RWPE2 (cell line): ENCODE data around the gene MZF1.

Experiments
- ATAC-seq: fragments of 200-7000 bp; cut with Tn5 transposase; 3 replicates; pipeline ENCODE4 v1.9.1; 2021; ENCODE audit warnings: low read depth
- DNase-seq: peaks from one replicate; pipeline ENCODE4 v3.0.0-alpha.2; 2020; ENCODE audit warnings: low spot score
- H3K27ac ChIP-seq: fragments of 450-650 bp; 2 replicates; pipeline ENCODE4 v1.5.1; 2017; ENCODE audit warnings: mild to moderate bottlenecking; ENCODE audit not compliant: poor library complexity, severe bottlenecking
- H3K27me3 ChIP-seq: fragments of 250-450 bp; sonication (Bioruptor Pico); 2 replicates; pipeline ENCODE4 v1.5.1; 2021; ENCODE audit warnings: mild to moderate bottlenecking, moderate library complexity; ENCODE audit not compliant: insufficient read depth, poor library complexity, severe bottlenecking
- H3K36me3 ChIP-seq: fragments of 250-450 bp; sonication (Bioruptor Pico); 2 replicates; pipeline ENCODE4 v1.5.1; 2020; ENCODE audit warnings: low read depth, mild to moderate bottlenecking, moderate library complexity
- H3K4me1 ChIP-seq: fragments of 250-450 bp; sonication (Bioruptor Pico); 2 replicates; pipeline ENCODE4 v1.5.1; 2021; ENCODE audit warnings: mild to moderate bottlenecking, moderate library complexity; ENCODE audit not compliant: insufficient read depth, poor library complexity, severe bottlenecking
- H3K4me3 ChIP-seq: fragments of 250-450 bp; sonication (Bioruptor Pico); 2 replicates; pipeline ENCODE4 v1.5.1; 2021; ENCODE audit warnings: mild to moderate bottlenecking, moderate library complexity; ENCODE audit not compliant: severe bottlenecking
- H3K9me3 ChIP-seq: fragments of 250-450 bp; sonication (Bioruptor Pico); 2 replicates; pipeline ENCODE4 v1.5.1; 2021; ENCODE audit warnings: mild to moderate bottlenecking, moderate library complexity; ENCODE audit not compliant: severe bottlenecking
- TF ChIP-seq, protein P1 (sequence below): fragments of 450-650 bp; IDR thresholded peaks from one replicate; pipeline ENCODE4 v1.5.1; 2017; ENCODE audit warnings: mild to moderate bottlenecking, moderate library complexity; ENCODE audit not compliant: poor library complexity, severe bottlenecking

The MZF1 gene

GRCh38 chr19:58568453-58569130 lies 4.5 kb downstream of the MZF1 start:
- H3K36me3 ChIP-seq, result no peaks in the 10 kb centered on the region
- H3K27ac ChIP-seq, result no peak overlapping the region
- H3K4me1 ChIP-seq, result no peaks in the 10 kb centered on the region
- H3K4me3 ChIP-seq, result no peak overlapping the region
- TF ChIP-seq, protein P1, sequence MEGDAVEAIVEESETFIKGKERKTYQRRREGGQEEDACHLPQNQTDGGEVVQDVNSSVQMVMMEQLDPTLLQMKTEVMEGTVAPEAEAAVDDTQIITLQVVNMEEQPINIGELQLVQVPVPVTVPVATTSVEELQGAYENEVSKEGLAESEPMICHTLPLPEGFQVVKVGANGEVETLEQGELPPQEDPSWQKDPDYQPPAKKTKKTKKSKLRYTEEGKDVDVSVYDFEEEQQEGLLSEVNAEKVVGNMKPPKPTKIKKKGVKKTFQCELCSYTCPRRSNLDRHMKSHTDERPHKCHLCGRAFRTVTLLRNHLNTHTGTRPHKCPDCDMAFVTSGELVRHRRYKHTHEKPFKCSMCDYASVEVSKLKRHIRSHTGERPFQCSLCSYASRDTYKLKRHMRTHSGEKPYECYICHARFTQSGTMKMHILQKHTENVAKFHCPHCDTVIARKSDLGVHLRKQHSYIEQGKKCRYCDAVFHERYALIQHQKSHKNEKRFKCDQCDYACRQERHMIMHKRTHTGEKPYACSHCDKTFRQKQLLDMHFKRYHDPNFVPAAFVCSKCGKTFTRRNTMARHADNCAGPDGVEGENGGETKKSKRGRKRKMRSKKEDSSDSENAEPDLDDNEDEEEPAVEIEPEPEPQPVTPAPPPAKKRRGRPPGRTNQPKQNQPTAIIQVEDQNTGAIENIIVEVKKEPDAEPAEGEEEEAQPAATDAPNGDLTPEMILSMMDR, result no peak
- DNase-seq (no peak), ATAC-seq (no peak)
- H3K27me3 ChIP-seq, result no peaks in the 10 kb centered on the region
- no peaks in the 10 kb centered on the region for H3K9me3 ChIP-seq

GRCh38 chr19:58566989-58567388 lies 6.1 kb downstream of the MZF1 start:
- no peak overlapping the region for H3K27ac ChIP-seq
- H3K4me1 ChIP-seq, result no peaks in the 10 kb centered on the region
- DNase-seq (no peak), ATAC-seq (no peak)
- H3K36me3 ChIP-seq, result no peaks in the 10 kb centered on the region
- H3K27me3 ChIP-seq, result no peaks in the 10 kb centered on the region
- TF ChIP-seq, protein P1, result no peak
- no peak overlapping the region for H3K4me3 ChIP-seq
- no peaks in the 10 kb centered on the region for H3K9me3 ChIP-seq

DNA sequence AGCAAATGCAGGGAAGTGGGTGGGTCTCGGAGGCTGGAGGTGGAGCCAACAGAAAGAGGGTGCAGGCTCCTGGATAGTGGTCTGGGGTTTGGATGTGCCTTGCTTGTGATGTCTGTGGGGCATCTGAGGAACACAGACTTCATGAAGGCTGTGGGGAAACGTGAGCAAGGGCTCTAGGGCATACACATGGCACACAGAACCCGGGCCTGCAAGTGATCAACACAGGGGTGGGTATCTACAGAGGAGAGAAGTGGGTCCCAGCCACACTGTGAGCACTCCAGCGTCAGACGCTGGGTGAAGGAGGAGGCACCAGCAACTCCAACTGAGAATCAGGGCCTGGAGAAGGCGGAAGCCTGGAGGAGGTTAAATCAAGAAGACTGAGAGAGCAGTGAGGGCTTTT lies 9.3 kb downstream of the MZF1 start:
- Histone ChIP-seq H3K4me1 (no peaks in the 10 kb centered on the region), H3K4me3 (no peak overlapping the region), H3K36me3 (no peaks in the 10 kb centered on the region), H3K9me3 (no peaks in the 10 kb centered on the region), H3K27me3 (no peaks in the 10 kb centered on the region), H3K27ac (no peak overlapping the region)
- no peak for ATAC-seq
- DNase-seq, result no peak
- TF ChIP-seq, protein P1, result no peak

GRCh38 chr19:58563034-58563573 lies 10.0 kb downstream of the MZF1 start:
- DNase-seq (peak; percentile 54), ATAC-seq (no peak)
- TF ChIP-seq, protein P1, result no peak
- Histone ChIP-seq H3K9me3 (no peaks in the 10 kb centered on the region), H3K36me3 (no peaks in the 10 kb centered on the region), H3K4me3 (peak overlapping the region; percentile 29), H3K4me1 (no peaks in the 10 kb centered on the region), H3K27ac (no peak overlapping the region), H3K27me3 (no peaks in the 10 kb centered on the region)
